ENCODE data around the gene METTL24. TPM values are rescaled to one million over a fixed set of nuclear protein-coding genes. Genes with fewer than 3 reads are reported as not detected.

Gene METTL24, protein sequence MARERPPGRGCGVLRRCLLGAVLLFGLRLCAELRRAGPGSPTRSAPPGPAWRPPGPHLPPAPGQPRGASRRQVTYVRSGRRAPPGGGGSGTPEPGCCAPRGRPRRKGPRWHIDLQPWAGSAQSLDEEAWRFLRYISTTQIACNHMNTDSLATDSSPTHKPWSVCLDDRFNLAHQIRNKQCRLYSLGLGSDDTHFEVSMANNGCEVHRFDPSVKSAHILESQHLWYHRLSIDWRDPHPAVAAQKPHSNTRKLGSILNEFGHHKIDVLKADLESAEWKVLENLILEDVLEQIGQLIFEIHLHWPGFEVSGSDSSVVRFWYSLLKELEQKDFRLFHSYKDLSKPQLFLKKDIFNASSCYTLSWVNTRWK
- not detected for total RNA-seq (2021; fragmentation: NEBNext Ultra II Directional; extraction: Animal tissue kit (Norgen Biotek cat#: 25700))
- long read RNA-seq = 0 reads

DNA sequence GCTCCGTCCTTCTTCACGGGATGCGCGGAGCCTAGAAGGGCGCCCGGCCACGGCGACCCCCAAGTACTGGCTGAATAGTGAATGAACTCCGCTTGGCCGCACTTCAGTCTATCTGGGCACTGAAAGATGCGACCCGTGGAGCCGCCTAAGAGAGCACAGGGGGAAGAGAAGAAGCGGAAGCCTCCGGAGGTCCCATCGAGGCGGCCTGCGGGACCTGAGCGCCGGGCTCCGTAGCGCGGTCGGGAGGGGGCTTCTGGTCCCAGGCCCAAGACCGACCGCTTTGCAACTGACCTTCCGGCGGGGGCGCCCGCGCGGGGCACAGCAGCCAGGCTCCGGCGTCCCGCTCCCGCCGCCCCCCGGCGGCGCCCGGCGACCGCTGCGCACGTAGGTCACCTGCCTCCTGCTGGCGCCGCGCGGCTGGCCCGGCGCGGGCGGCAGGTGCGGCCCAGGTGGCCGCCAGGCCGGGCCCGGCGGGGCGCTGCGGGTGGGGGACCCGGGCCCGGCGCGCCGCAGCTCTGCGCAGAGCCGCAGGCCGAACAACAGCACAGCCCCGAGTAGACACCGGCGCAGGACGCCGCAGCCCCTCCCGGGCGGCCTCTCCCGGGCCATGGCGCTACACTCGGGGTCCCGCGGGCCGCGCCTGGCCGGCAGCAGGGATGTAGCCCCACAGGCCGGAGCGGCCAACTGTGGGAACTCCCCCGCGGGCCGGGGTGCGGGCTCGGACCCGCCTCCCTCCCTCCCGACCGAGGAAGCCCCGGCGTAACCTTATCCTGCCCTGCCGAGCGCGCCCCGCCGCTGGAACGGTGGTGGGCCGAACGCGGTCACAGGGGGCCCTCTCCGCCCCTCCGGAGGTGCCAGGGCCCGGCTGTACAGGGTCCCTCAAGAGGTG is at the start of gene METTL24:
Gene METTL24 (minus strand): TSS at position 686 of the 889 bp plus-strand sequence. CDS start 77 bp downstream, at position 609.
- Mint-ChIP-seq H3K4me1 (ENCODE audit: low read depth) (no peaks in the 10 kb centered on the region), H3K27me3 (ENCODE audit: insufficient read depth) (peaks cover 55% of the 10 kb centered on the region), H3K27ac (no peak within 1 kb of the TSS), H3K36me3 (ENCODE audit: low read depth) (peaks cover 8% of the 10 kb centered on the region), H3K4me3 (peak within 1 kb of the TSS; percentile 67; the same call in 1 of the 2 replicates), H3K9me3 (peaks cover 7% of the 10 kb centered on the region; the same call in 1 of the 2 replicates)
- TF ChIP-seq, protein P1, sequence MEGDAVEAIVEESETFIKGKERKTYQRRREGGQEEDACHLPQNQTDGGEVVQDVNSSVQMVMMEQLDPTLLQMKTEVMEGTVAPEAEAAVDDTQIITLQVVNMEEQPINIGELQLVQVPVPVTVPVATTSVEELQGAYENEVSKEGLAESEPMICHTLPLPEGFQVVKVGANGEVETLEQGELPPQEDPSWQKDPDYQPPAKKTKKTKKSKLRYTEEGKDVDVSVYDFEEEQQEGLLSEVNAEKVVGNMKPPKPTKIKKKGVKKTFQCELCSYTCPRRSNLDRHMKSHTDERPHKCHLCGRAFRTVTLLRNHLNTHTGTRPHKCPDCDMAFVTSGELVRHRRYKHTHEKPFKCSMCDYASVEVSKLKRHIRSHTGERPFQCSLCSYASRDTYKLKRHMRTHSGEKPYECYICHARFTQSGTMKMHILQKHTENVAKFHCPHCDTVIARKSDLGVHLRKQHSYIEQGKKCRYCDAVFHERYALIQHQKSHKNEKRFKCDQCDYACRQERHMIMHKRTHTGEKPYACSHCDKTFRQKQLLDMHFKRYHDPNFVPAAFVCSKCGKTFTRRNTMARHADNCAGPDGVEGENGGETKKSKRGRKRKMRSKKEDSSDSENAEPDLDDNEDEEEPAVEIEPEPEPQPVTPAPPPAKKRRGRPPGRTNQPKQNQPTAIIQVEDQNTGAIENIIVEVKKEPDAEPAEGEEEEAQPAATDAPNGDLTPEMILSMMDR (IDR thresholded peaks at IDR 0.05) = no peak
- no peak for DNase-seq

DNA sequence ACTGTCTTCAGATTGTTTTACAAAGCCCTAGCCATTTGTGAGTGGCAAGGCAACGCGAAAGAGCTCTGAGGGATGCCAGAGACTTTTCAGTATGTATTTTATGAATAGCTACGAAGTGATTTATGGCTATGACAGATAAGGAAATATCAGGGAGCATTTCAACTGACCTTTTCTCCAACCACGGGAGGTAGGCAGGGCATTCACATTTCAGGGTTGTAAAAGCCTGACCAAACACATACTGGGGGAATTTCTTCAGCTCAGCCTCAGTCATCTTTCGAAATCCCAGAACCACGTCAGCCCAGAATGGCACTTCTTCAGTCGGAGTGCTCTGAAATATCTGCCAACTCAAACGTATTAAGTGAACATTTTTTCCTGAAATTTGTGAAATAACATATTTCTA is 46.5 kb upstream of the METTL24 start:
- TF ChIP-seq, protein P1 (IDR thresholded peaks at IDR 0.05) = no peak
- DNase-seq = no peak

DNA sequence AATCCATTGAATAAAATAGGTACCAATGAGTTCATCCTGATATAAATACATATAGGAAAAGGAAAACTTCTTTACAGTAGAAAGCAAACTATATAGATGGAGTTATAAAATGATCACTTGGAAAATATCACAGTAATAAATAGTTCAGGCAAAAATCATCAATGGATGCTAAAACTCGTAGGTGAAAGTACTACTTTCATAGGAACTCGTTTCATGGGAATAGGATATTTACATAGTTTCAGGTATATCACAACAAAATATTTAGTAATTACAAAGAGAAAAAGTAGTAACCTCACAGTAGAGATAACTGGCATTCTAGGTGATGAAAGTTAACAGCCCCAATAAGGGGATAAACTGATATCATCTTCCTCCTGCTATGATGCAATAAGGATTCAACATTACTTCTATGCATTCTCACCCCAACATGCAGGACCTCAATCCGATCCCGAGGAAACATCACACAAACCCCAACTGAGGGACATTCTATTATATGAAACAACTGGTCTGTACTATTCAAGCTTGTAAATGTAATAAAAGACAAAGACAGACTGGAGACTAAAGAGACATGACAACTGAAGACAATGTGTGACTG is 43.5 kb upstream of the METTL24 start:
- H3K9me3 Mint-ChIP-seq = no peaks in the 10 kb centered on the region

More for the DNA sequence above, 46.5 kb upstream of the METTL24 start:
- H3K4me1 Mint-ChIP-seq (ENCODE audit: low read depth) = 0 out of 2 replicates have a peak, but pooled peaks cover 5% of the 10 kb centered on the region
- H3K27ac Mint-ChIP-seq = no peak overlapping the region
- no peaks in the 10 kb centered on the region for H3K36me3 Mint-ChIP-seq (ENCODE audit: low read depth)
- no peaks in the 10 kb centered on the region for H3K9me3 Mint-ChIP-seq
- H3K4me3 Mint-ChIP-seq = no peak overlapping the region
- no peaks in the 10 kb centered on the region for H3K27me3 Mint-ChIP-seq (ENCODE audit: insufficient read depth)

DNA sequence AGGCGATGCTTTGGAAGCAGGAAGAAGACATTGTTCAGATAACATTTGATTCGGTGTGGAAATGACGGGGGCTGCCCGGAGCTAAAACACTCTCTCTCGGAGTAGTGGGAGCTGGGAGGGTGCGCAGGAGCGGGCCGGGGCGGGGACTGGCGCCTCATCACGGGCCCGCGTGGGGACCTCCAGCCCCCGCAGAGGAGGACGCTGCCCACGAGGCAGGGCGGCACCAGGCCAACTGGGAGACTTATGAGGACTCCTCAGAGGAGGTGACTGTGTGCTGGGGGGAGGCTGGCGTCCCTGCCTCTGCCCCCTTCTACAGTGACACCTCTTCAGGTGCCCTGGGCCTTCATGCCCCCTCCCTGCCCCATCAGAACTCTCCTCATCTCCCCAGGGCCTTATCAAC is 42.1 kb upstream of the METTL24 start:
- no peak overlapping the region for H3K27ac Mint-ChIP-seq

More for the DNA sequence above, 43.5 kb upstream of the METTL24 start:
- no peak overlapping the region for H3K4me3 Mint-ChIP-seq
- TF ChIP-seq, protein P1 (IDR thresholded peaks at IDR 0.05) = no peak
- no peaks in the 10 kb centered on the region for H3K36me3 Mint-ChIP-seq (ENCODE audit: low read depth)
- DNase-seq = no peak
- H3K27ac Mint-ChIP-seq = no peak overlapping the region
- H3K27me3 Mint-ChIP-seq (ENCODE audit: insufficient read depth) = no peaks in the 10 kb centered on the region
- peaks cover 17% of the 10 kb centered on the region for H3K4me1 Mint-ChIP-seq (ENCODE audit: low read depth)

More for the DNA sequence above, 42.1 kb upstream of the METTL24 start:
- H3K9me3 Mint-ChIP-seq = no peaks in the 10 kb centered on the region
- peaks cover 4% of the 10 kb centered on the region for H3K27me3 Mint-ChIP-seq (ENCODE audit: insufficient read depth)
- no peak overlapping the region for H3K4me3 Mint-ChIP-seq
- no peaks in the 10 kb centered on the region for H3K36me3 Mint-ChIP-seq (ENCODE audit: low read depth)
- peaks cover 17% of the 10 kb centered on the region for H3K4me1 Mint-ChIP-seq (ENCODE audit: low read depth)
- TF ChIP-seq, protein P1 (IDR thresholded peaks at IDR 0.05) = no peak
- no peak for DNase-seq

Data from HFFc6 (cell line).